GM10847 (cell line): ENCODE measurements around the gene PPP1R12B.

ENCODE experiments used
- POLR2A ChIP-seq: IDR thresholded peaks from 2 replicates; pipeline ENCODE4 v1.6.1; 2011; ENCODE audit not compliant: insufficient read length; ENCODE audit errors: extremely low read depth

PPP1R12B gene, protein sequence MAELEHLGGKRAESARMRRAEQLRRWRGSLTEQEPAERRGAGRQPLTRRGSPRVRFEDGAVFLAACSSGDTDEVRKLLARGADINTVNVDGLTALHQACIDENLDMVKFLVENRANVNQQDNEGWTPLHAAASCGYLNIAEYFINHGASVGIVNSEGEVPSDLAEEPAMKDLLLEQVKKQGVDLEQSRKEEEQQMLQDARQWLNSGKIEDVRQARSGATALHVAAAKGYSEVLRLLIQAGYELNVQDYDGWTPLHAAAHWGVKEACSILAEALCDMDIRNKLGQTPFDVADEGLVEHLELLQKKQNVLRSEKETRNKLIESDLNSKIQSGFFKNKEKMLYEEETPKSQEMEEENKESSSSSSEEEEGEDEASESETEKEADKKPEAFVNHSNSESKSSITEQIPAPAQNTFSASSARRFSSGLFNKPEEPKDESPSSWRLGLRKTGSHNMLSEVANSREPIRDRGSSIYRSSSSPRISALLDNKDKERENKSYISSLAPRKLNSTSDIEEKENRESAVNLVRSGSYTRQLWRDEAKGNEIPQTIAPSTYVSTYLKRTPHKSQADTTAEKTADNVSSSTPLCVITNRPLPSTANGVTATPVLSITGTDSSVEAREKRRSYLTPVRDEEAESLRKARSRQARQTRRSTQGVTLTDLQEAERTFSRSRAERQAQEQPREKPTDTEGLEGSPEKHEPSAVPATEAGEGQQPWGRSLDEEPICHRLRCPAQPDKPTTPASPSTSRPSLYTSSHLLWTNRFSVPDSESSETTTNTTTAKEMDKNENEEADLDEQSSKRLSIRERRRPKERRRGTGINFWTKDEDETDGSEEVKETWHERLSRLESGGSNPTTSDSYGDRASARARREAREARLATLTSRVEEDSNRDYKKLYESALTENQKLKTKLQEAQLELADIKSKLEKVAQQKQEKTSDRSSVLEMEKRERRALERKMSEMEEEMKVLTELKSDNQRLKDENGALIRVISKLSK

DNA sequence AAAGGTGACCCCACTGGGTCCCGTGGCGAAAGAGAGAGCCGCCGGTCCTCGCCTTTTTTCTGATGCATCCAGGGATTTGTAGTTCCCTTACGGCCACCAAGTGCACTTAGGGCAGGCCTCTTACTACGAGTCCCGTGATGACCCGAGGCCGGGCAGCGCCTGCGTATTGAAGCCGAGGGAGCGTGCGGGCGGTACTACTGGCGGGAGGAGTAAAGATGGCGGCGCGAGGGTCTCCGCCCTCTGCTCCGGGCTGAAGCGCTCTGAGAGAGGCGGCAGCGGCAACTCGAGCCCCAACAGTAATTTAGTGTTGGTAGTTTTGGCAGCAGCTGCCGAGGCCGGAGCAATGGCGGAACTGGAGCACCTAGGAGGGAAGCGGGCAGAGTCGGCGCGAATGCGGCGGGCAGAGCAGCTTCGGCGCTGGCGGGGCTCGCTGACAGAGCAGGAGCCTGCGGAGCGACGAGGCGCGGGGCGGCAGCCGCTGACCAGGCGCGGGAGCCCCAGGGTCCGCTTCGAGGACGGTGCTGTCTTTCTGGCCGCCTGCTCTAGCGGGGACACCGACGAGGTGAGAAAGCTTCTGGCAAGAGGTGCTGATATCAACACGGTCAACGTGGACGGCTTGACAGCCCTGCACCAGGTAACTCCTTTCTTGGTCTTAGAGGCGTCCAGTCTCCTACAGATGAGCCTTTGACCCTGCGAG lies at the start of gene PPP1R12B:
Gene PPP1R12B, plus strand, starts transcription at position 191 of the 697 bp plus-strand sequence. Its CDS starts 153 bp downstream, at position 344.
- peak; percentile 71 for TF ChIP-seq POLR2A

DNA sequence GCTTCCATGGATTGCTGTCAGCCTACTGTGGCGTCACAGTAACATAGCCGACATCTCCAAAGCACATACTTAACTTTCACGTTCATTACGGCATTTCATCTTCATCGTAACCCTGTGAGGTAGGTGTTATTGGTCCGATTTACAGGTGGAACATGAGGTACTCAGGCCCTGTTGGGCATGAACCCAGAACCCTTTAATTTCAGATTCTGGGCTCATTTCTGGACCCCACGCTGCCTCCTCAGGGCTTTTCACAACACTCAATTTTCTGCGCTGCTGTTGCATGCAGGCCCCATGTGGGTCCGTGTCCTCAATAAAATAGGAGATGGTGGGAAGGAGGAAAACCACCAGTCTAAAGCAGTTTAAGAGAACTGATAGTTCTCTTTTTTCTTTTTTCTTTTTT lies 46.3 kb upstream of the PPP1R12B start:
- no peak for TF ChIP-seq POLR2A

DNA sequence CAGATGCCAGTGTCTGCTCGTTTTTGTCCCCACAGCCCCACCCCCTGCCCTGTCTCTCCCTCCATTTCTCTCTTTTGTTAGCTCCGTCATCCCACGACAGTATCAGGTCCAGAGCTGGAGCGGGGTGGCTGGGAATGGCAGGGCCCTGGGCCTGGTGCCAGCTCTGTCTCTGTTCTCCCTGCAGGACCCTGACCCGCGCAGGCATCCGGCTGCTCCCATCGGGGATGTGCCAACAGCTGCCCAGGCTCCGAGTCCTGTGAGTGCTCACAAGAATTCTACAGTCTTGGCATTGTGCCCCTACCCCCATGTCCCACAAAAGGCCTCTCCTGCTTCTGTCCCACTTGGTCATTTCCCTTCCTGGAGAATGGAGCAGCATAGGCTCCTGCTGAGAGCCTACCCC lies 44.1 kb upstream of the PPP1R12B start:
- no peak for TF ChIP-seq POLR2A

DNA sequence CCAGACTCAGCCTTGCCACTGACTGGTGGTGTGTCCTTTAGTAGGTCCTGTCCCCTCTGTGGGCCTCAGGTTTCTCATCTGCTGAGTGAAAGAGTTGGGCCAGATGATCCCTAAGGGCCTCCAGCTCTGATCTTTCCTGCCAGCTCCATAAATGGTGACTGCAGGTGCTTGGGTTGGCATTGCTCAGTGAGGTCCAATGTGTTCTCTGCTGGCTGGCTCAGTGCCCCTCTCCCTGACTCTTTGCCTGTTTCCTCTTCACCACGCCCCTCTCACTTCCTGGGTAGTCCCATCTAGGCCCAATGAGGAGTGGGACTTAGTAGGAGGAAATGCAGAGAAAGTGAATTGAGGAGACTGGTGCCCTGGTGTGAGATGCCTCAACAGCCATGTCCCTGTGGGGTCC lies 43.3 kb upstream of the PPP1R12B start:
- no peak for TF ChIP-seq POLR2A

DNA sequence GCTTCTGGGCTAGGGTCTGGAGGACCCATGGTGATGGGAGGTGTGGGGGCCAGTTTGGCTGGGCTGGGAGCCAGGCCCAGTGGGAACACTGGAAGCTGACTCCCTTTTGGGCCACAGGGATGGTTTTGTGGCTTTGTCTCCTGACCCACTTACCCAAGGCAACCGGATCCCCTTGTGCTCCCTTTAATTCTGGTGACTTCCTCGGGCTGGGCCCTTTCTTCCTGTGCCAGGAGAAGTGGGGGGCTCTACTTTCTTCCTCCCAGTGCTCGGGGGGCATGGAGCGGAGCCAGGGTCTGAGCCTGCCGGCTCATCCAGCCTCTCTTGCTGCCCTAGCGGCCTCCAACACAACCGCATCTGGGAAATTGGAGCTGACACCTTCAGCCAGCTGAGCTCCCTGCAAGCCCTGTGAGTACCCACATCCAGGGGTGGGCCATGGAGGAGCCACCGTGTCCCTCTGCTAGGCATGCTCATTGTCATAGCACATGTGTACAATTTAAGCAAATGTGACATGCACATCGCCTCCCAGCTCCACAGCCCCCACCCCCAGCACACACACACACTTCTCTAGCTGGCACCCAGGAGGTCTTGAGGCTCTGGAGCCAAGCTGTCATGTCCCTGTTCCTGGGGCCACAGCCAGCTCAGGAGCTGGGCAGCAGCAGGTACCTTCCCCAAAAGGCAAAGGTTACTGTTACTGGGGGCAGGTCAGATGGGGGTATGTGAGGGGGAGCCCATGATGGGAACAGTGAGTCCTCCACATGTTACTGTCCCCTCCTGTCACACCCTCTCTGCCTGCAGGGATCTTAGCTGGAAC lies 41.8 kb upstream of the PPP1R12B start:
- TF ChIP-seq POLR2A = no peak

DNA sequence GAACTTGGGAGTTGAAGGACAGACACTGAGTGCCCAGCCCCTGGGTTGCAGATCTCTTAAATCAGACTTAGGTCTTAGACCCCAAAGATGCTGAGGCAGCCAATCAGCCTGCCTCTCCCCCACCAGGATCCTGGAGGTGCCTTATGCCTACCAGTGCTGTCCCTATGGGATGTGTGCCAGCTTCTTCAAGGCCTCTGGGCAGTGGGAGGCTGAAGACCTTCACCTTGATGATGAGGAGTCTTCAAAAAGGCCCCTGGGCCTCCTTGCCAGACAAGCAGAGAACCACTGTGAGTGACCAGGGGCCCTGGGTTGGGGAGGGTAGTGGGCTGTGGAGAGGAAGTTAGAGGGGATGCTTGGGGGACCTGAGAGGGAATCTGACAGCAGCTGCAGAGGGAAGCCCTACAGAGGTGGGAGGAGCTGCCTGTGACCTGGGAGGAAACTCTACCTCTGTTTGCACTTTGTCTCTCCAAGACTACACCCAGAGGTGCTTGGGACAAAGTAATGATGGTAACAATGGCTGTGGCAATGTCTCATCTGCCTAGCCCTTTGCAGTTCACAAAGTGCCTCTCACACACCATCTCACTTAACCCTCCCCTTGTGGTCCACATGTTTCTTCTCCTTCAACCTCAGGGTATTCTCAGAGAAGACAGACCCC lies 38.3 kb upstream of the PPP1R12B start:
- no peak for TF ChIP-seq POLR2A

DNA sequence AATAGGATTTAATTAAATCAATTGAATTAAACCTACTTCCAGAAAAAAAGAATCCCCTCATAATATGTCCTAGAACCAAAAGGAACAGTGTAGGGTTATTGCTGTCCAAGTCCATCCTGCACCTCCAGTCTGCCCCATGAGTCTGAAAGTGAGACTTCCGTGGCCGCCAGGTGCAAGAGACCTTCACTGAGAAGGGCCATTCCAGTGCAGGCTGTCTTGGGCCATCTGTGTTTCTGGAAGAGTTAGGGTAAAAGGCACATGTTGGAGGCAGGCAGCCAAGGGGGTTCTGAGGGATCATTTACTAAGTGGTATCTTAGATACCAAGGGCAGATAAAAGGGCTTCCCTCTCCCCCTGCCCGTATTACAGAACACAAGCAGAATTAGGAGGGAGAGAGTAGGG lies 37.8 kb upstream of the PPP1R12B start:
- no peak for TF ChIP-seq POLR2A

DNA sequence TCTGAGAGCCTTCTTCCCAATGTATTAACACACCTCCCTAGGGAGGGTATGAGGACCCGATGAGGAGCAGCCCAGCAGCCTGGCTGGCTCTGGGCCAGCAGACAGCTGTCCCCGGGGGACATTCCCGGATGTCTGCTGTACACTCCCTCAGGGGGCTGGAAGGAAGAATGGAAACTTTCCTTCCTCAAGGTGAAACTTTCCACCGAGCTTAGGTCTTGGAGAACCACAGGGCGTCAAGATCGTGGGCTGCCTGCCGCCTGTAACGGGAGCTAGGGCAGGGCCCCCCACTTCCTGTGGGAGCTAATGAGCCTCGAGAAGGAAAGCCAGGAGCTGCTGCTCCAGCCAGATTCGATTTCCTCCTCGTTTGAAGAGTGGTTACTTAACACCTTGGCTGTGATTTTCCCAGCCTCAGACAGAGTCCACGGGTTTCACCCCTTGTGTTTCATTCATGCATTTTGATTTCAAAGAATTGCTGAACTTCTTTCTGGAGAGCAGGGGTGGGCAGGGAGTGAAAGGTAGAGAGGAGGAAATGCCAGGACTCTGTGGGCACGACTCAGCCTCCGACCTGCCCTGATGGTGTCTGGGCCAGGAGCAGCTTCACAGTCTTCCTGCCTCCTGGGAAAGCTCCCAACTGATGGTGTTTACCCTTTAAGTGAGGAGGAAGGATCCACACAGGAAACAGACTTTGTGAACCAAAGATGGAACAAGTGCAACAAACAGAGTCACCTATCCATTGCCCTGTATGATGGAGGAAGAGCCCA lies 36.4 kb upstream of the PPP1R12B start:
- TF ChIP-seq POLR2A = no peak

DNA sequence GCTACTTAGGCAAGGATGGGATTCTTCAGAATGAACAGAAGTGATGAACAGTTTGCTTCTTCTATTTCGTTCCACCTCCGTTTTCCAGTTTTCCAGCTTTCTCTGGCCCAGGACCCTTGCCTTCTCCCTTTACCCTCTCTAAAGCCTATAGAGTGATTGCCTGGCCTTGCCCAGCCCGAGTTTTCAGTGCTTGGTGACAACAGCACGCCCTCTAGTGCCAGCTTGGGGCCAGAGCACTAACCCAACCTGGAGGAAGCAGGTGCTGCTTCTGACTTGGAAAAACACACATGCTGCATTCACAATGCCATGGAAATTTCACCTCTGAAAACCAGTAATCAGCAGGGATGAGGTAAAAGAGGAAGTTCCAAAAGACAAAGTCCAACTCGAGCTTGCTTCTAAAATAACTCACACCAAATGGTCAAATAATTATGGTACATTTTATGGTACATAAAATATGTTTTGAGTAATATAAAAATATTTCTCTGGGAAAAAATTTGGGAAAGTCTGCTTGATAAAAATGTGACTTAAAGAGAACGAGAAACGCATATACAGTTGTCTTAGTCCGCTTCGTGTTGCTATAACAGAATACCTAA lies 32.8 kb upstream of the PPP1R12B start:
- no peak for TF ChIP-seq POLR2A

DNA sequence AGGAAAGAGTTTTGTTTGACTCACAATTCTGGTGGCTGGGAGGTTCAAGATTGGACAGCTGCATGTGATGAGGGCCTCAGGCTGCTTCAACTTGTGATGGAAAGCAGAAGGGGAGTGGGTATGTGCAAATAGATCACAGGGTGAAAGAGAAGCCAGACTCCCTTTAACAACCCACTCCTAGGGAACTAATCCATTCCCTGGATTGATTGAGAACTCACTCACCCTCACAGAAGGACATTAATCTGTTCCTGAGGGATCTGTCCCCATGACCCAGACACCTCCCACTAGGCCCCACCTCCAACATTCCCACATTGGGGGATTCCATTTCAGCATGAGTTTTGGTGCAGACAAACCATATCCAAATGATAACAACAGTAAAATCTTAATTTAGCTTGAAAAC lies 32.3 kb upstream of the PPP1R12B start:
- TF ChIP-seq POLR2A = no peak

DNA sequence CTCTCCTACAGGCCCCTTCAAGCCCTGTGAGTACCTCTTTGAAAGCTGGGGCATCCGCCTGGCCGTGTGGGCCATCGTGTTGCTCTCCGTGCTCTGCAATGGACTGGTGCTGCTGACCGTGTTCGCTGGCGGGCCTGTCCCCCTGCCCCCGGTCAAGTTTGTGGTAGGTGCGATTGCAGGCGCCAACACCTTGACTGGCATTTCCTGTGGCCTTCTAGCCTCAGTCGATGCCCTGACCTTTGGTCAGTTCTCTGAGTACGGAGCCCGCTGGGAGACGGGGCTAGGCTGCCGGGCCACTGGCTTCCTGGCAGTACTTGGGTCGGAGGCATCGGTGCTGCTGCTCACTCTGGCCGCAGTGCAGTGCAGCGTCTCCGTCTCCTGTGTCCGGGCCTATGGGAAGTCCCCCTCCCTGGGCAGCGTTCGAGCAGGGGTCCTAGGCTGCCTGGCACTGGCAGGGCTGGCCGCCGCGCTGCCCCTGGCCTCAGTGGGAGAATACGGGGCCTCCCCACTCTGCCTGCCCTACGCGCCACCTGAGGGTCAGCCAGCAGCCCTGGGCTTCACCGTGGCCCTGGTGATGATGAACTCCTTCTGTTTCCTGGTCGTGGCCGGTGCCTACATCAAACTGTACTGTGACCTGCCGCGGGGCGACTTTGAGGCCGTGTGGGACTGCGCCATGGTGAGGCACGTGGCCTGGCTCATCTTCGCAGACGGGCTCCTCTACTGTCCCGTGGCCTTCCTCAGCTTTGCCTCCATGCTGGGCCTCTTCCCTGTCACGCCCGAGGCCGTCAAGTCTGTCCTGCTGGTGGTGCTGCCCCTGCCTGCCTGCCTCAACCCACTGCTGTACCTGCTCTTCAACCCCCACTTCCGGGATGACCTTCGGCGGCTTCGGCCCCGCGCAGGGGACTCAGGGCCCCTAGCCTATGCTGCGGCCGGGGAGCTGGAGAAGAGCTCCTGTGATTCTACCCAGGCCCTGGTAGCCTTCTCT lies 30.3 kb upstream of the PPP1R12B start:
- no peak for TF ChIP-seq POLR2A

DNA sequence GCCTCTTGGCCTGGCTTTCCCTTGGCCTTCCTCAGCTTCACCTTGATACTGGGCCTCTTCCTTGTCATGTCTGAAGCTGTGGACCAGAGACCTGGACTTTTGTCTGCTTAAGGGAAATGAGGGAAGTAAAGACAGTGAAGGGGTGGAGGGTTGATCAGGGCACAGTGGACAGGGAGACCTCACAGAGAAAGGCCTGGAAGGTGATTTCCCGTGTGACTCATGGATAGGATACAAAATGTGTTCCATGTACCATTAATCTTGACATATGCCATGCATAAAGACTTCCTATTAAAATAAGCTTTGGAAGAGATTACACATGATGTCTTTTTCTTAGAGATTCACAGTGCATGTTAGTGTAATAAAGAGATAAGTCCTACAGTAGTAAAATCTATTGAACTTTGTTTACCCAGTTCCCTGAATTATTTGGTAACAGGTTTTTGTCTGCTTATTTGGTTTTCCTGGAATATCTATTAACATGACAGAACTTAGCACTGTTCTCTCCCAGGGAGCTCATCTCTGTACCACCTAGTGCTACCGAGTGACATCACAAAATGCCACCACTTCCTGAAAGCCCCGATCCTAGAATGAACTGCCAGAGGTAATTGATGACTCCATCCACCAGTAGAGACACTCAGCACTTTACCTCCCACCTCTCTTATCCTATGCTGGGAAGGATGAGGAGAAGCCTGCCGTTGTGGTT lies 29.0 kb upstream of the PPP1R12B start:
- no peak for TF ChIP-seq POLR2A

DNA sequence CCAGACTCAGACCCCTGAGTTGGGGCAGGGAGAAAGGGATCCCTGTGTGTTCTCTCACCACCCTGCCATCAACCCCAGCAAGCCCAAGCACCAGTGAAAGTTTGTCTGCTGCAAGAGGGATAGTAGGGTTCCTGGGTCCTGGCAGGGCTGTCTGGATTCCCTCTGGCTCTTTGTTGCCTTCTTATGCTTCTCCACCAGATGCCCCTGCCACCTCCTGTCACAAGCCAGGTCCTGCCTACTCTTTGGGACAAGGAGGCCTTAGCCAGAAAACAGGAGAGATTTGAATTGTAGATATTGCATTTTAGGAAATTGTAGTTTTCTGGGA lies 28.5 kb upstream of the PPP1R12B start:
- no peak for TF ChIP-seq POLR2A
